Spleen (tissue), 11 donors: ENCODE measurements around the gene C1QTNF5. TPM values are rescaled to one million over a fixed set of nuclear protein-coding genes. Genes with fewer than 3 reads are reported as not detected.

Experiments used
- DNase-seq: peaks from one replicate; pipeline ENCODE4 v3.0.0-alpha.2; 2020
- H3K27ac ChIP-seq, 8 donors: fragments of 200-600 bp; sonication (generic) in 7 of 8; 1 replicate in 4 of 8; 2 replicates in 4 of 8; pipeline versions ENCODE4 v1.5.0 to v1.8.0; 2016 to 2021; ENCODE audit warnings: inconsistent platforms in 4 of 8, mild to moderate bottlenecking in 4 of 8, moderate library complexity in 1 of 8
- H3K27me3 ChIP-seq, 7 donors: fragments of 200-600 bp; sonication (generic) in 6 of 7; replicated peaks in 1 of 7; 1 replicate in 4 of 7; 2 replicates in 3 of 7; pipeline versions ENCODE4 v1.5.0 to v1.8.0; 2016 to 2021; ENCODE audit warnings: inconsistent platforms in 3 of 7, mild to moderate bottlenecking in 1 of 7
- H3K36me3 ChIP-seq, 6 donors: fragments of 200-600 bp; sonication (generic) in 5 of 6; 1 replicate in 4 of 6; 2 replicates in 2 of 6; pipeline versions ENCODE4 v1.5.0 to v1.8.0; 2016 to 2021; ENCODE audit warnings: inconsistent platforms in 2 of 6
- H3K4me1 ChIP-seq, 6 donors: fragments of 200-600 bp; sonication (generic) in 5 of 6; 1 replicate in 3 of 6; 2 replicates in 3 of 6; pipeline versions ENCODE4 v1.5.0 to v1.8.0; 2016 to 2021; ENCODE audit warnings: inconsistent platforms in 3 of 6
- H3K4me3 ChIP-seq, 8 donors: fragments of 200-600 bp; sonication (generic) in 7 of 8; 1 replicate in 4 of 8; 2 replicates in 4 of 8; pipeline versions ENCODE4 v1.5.0 to v1.8.0; 2016 to 2021; ENCODE audit warnings: inconsistent platforms in 4 of 8, mild to moderate bottlenecking in 4 of 8, moderate library complexity in 2 of 8
- H3K9me3 ChIP-seq, 8 donors: fragments of 200-600 bp; sonication (generic) in 7 of 8; 1 replicate in 4 of 8; 2 replicates in 4 of 8; pipeline versions ENCODE4 v1.5.0 to v1.8.0; 2016 to 2021; ENCODE audit warnings: inconsistent platforms in 4 of 8
- CTCF ChIP-seq, 11 experiments: fragments of 200-600 bp in 7 of 11; fragments of 450-650 bp in 4 of 11; sonication (generic) in 4 of 11; IDR thresholded peaks in 8 of 11; conservative IDR thresholded peaks in 3 of 11; 1 replicate in 7 of 11; 2 replicates in 4 of 11; pipeline versions ENCODE4 v1.4.0 to v1.8.0; 2016 to 2021; ENCODE audit warnings: antibody characterized with exemption in 11 of 11, inconsistent platforms in 4 of 11, mild to moderate bottlenecking in 1 of 11
- POLR2A ChIP-seq, 3 donors: fragments of 450-650 bp; IDR thresholded peaks; one replicate each; pipeline ENCODE4 v1.5.1; 2017; ENCODE audit warnings: antibody characterized with exemption in 3 of 3, mild to moderate bottlenecking in 1 of 3
- POLR2AphosphoS5 ChIP-seq, 3 donors: sonication (generic); formaldehyde crosslinking; IDR thresholded peaks; one replicate each; pipeline ENCODE4 v1.5.1; 2017; ENCODE audit warnings: antibody characterized with exemption in 3 of 3
- WGBS, 5 donors: extraction: QIAGEN DNeasy Blood & Tissue Kit in 3 of 5; methylation state at CpG; one replicate each; pipeline versions ENCODE4 v1.1.5 to v1.1.7; 2013 to 2018; 5-methylcytosine and 5-hydroxymethylcytosine counted together
- intact Hi-C: fragments of 100-400 bp; cut with DNase I; formaldehyde crosslinking; loops from one replicate; pipeline ENCODE4 v1.15.0; 2023; ENCODE audit warnings: low total_unique reads
- polyA plus RNA-seq, 3 donors: library from polyadenylated mRNA; stranded (reverse); fragments of 200-250 nt; gene quantifications; one replicate each; pipeline ENCODE4 v1.2.1, GENCODE V29; 2013
- total RNA-seq, 7 donors: library from RNA; depleted of rRNA in 3 of 7; stranded (reverse); fragments of >200 nt in 3 of 7; fragmentation: NEBNext Ultra II Directional in 4 of 7; extraction: Animal tissue kit (Norgen Biotek cat#: 25700) in 4 of 7; gene quantifications; one replicate each; pipeline versions ENCODE4 v1.1.0 to v1.2.1, GENCODE V29; 2016 to 2021
- donor health status: healthy with polysubstance abuse.
- donor health status: DM: no; HTN: no; CAD: no; lungs with moderate emphysema.
- donor health status: DM: no; HTN: no; CAD: no.
- donor health status: Bipolar disorder and iron deficiency.
- donor health status: healthy.
- donor health status: DM: no; HTN: no; CAD: no.
- donor health status: DM: yes; HTN: yes; CAD: no.

The C1QTNF5 gene
- total and polyA plus RNA-seq, 10 donors, result 10.3 to 55.0 (median 29.9) TPM

- Histone ChIP-seq H3K9me3 (no peaks in the 10 kb centered on the region), H3K27me3 (peaks cover 6 to 78% (median 13%) of the 10 kb centered on the region in 7 donors), H3K4me3 (no peak overlapping the region), H3K4me1 (peaks cover 17 to 30% (median 28%) of the 10 kb centered on the region in 6 donors), H3K36me3 (no peaks in the 10 kb centered on the region), H3K27ac (no peak overlapping the region)
- TF ChIP-seq POLR2AphosphoS5 (IDR thresholded peaks at IDR 0.05) (no peak), CTCF (IDR thresholded peaks at IDR 0.05 in 8 of 11, conservative IDR thresholded peaks at IDR 0.05 in 3 of 11) (no peak), POLR2A (IDR thresholded peaks at IDR 0.05) (no peak)
- intact Hi-C loops, result no loop called here
- peak; percentile 70 for DNase-seq
- 59 to 90% (median 81%) methylated on average over 8 to 14 of the region's 14 CpGs for WGBS, 5 donors
Measured at GRCh38 chr11:119344291-119345010, 3.8 kb upstream of the C1QTNF5 start.

DNA sequence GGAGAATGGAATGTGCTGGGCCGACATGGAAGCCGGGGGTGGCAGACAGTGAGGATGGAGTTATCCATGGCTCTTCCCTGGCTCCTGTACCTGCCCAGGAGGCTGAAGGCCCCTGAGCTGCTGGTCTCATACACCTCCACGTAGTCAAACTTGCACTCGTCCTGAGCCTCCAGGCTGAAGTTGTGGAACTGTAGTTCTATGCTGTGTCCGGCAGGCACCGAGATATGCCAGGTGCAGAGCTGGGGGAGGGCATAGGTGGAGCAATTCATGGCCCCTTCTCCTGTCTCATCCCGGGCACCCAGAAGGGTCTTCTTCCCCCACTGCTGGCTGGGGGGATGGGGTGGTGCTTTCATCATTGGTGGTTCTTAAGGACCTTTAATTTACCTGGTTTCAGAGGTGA is 3.0 kb upstream of the C1QTNF5 start:
- DNase-seq, result no peak
- Histone ChIP-seq H3K4me1 (peaks cover 23 to 37% (median 35%) of the 10 kb centered on the region in 6 donors), H3K36me3 (no peaks in the 10 kb centered on the region), H3K27ac (no peak overlapping the region), H3K9me3 (no peaks in the 10 kb centered on the region), H3K4me3 (no peak overlapping the region), H3K27me3 (peaks cover 6 to 85% (median 16%) of the 10 kb centered on the region in 7 donors)
- 82 to 89% (median 89%) methylated on average over 6 to 7 of the region's 7 CpGs for WGBS, 5 donors
- no peak for TF ChIP-seq CTCF (IDR thresholded peaks at IDR 0.05 in 8 of 11, conservative IDR thresholded peaks at IDR 0.05 in 3 of 11)
- TF ChIP-seq POLR2A (IDR thresholded peaks at IDR 0.05), result no peak
- TF ChIP-seq POLR2AphosphoS5 (IDR thresholded peaks at IDR 0.05), result no peak
- intact Hi-C loops, result no loop called here

DNA sequence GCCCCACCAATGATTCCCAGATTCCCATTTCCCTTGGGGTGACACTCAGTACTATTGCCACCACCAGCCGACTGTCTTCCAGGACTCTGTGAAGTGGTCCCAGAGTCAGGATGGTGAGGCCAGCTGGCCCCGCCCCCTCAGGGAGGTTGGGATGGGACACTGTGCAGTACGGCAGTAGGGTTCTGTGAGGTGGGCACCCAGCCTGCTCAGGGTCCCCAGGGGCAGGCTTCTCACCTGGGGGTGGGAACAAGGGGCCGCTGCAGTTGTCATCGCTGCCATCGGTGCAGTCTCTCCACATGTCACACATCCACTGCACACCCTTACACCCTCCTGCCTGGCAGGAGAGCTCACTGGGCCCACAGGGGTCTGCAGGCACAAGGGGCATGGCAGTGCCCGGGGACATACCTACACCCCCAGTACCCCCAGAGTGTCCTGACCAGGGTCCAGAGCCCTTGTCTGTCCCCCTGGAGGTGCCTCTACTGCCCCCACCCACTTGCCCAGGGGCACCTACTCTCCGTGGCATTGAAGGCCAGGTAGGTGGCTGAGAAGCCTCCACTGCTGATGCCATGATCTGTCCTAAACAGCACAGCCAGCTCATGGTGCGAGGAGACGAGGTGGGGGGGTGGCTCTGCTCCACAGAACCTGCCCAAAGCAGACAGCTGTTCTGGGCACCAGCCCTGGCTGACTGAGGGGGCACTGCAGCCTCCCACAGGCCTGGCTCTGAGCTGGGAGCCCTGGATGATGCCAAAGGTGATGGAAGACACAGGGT is 1.9 kb upstream of the C1QTNF5 start:
- H3K4me3 ChIP-seq, result no peak overlapping the region
- H3K4me1 ChIP-seq, result peaks cover 29 to 49% (median 47%) of the 10 kb centered on the region in 6 donors
- peak; percentile 74 for DNase-seq
- no peaks in the 10 kb centered on the region for H3K36me3 ChIP-seq
- WGBS, 5 donors, result 69 to 90% (median 84%) methylated on average over 1 to 10 of the region's 10 CpGs
- TF ChIP-seq CTCF (IDR thresholded peaks at IDR 0.05 in 8 of 11, conservative IDR thresholded peaks at IDR 0.05 in 3 of 11) (no peak), POLR2AphosphoS5 (IDR thresholded peaks at IDR 0.05) (no peak)
- H3K27ac ChIP-seq, result no peak overlapping the region
- H3K9me3 ChIP-seq, result no peaks in the 10 kb centered on the region
- intact Hi-C loops, result no loop called here
- H3K27me3 ChIP-seq, result peaks cover 6 to 82% (median 16%) of the 10 kb centered on the region in 7 donors

DNA sequence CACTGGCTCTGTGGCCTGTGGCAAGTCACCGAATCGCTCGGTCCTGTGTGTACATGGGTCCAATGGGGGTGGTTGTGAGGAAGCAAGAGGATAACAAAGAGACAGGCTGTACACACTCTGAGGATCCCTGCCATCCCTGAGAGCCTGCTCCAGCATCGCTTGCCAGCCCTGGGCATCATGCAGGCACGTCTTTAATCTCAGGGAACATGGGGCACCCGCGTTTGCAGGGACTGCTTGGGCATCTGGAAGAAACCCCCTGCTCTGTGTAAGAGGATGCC is 1.3 kb upstream of the C1QTNF5 start:
- 75 to 83% (median 81%) methylated on average over 4 to 7 of the region's 7 CpGs for WGBS, 5 donors

More for the DNA sequence above, 1.3 kb upstream of the C1QTNF5 start:
- peaks cover 6 to 80% (median 16%) of the 10 kb centered on the region in 7 donors for H3K27me3 ChIP-seq
- TF ChIP-seq POLR2A (IDR thresholded peaks at IDR 0.05) (no peak), CTCF (IDR thresholded peaks at IDR 0.05 in 8 of 11, conservative IDR thresholded peaks at IDR 0.05 in 3 of 11) (no peak), POLR2AphosphoS5 (IDR thresholded peaks at IDR 0.05) (no peak)
- peaks cover 33 to 55% (median 51%) of the 10 kb centered on the region in 6 donors for H3K4me1 ChIP-seq
- H3K27ac ChIP-seq, result peak overlapping the region in 5 of 8 donors; percentile 57 to 91 (median 87)
- no peaks in the 10 kb centered on the region for H3K9me3 ChIP-seq
- H3K36me3 ChIP-seq, result peaks cover 0 to 6% (median 1%) of the 10 kb centered on the region in 6 donors
- intact Hi-C loops, result no loop called here
- no peak for DNase-seq
- H3K4me3 ChIP-seq, result no peak overlapping the region
